ENCODE data around the gene KPNA6.
A peak's percentile ranks its signal among the peaks of the same experiment; 100 is the strongest.

The KPNA6 gene

DNA sequence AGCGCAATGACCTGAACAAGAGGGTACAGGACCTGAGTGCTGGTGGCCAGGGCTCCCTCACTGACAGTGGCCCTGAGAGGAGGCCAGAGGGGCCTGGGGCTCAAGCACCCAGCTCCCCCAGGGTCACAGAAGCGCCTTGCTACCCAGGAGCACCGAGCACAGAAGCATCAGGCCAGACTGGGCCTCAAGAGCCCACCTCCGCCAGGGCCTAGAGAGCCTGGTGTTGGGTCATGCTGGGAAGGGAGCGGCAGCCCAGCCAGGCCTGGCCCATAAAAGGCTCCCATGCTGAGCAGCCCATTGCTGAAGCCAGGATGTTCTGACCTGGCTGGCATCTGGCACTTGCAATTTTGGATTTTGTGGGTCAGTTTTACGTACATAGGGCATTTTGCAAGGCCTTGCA, 87.1 kb downstream of the KPNA6 start:
- DNase-seq: no peak

DNA sequence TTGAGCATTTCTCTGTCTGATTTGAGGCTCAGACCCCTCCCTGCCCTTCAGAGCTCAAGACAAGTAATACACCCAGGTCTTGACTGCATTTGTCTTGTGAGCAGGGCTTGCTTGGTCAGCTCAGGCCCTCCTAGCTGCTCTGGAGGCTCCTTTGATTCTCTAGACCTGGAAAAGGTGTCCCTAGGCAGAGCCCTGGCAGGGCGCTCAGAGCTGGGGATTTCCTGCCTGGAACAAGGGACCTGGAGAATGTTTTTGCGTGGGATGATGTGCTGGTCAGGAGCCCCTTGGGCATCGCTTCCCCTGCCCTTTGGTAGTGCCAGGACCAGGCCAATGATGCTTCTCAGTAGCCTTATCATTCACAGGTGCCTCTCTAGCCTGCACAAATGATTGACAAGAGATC, 87.7 kb downstream of the KPNA6 start:
- DNase-seq: no peak

DNA sequence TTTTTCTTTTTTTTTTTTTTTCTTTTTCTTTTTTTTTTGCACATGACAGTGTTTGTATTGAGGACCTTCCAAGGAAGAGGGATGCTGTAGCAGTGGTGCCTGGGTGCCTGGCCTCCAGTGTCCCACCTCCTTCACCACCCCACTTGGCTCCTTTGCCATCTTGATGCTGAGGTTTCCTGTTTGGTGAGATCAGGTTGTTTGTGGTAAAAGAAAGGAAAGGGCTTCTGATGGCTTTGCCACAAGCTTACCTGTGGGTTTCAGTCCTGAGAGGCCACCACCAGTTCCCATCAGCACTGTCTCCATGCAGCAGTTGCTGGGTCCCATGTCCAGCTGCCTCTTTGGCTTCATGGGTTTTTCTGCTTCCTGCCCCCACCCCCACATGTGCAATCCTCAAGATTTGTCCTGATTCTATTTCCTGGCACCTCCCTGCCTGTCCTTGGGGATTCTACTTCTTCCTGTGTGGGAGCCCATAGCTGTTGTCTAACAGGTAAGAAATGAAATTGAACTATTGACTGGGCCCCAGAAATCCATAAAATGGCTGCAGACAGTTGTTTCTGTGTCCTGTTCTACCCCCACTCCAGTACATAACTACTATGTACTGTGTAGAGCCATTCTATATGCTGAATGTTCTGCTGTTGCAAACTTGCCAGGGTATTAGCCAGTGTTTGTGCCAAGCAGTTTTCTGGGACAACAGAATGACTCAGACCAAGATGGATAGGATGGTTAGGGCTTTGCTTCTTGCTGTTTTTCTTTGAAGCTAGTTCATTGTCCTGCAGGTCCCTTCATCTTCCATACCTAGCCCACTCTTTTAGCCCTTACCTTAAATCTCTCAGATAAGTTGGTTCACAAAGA, 88.3 kb downstream of the KPNA6 start:
- DNase-seq: no peak

DNA sequence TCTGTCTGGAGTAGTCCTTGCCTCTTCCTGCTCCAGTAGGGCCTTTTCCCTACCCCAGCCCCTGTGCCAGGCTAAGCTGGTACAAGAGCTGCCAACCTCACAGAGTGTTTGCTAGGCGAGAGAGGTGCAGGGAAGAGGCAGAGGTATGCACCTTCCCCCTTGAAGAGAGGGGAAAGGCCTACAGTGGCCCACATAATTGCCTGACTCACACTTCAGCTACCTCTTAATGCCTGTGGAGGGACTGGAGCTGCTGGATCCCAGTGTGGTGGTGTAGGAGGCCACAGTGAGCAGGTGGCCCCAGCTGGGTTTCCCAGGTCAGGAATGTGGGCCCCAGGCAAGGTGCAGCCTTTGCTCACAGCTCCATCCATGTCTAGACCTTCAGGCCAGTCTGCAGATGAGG, 89.2 kb downstream of the KPNA6 start:
- no peak for DNase-seq

DNA sequence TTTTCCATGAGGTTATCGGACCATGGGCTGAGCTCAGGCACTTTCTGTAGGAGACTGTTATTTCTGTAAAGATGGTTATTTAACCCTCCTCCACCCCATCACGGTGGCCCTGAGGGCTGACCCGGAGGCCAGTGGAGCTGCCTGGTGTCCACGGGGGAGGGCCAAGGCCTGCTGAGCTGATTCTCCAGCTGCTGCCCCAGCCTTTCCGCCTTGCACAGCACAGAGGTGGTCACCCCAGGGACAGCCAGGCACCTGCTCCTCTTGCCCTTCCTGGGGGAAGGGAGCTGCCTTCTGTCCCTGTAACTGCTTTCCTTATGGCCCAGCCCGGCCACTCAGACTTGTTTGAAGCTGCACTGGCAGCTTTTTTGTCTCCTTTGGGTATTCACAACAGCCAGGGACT, 90.0 kb downstream of the KPNA6 start:
- DNase-seq: no peak

DNA sequence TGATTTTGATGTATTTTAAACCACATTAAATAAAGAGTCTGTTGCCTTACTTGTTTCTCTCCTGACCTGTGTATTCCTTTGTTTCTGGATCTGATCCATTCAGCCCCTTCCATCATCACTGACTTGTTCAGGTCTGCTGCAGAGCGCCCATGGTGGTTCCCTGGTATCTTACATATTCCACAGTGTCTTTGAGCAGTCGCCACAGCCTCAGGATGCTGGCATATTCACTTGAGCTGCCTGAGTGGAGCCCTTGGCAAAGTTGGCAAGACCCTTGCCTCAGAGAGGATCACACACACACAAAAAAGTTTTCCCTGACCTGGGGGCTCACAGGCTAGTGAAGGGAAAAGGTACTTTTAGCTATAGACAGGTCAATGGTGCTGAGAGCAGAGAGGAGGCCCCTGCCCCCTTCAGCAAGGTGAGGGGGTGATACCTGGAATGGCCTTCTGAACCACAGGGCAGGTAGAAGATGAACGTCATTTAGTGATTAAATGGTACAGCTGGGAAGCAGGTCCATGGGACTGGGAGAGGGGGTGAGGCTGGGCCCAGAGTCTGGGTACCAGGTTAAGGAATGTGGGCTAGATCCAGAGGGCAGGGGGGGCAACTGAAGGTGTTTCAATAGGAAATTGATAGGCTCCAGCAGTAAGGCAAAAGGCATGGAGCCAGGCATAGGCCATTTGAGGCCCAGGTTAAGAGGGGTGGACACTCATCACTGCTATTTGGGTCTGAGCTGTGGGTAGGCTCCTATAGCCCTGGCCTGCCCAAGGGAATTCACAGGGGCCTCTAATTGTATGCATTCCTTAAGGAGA, 90.6 kb downstream of the KPNA6 start:
- DNase-seq: no peak

DNA sequence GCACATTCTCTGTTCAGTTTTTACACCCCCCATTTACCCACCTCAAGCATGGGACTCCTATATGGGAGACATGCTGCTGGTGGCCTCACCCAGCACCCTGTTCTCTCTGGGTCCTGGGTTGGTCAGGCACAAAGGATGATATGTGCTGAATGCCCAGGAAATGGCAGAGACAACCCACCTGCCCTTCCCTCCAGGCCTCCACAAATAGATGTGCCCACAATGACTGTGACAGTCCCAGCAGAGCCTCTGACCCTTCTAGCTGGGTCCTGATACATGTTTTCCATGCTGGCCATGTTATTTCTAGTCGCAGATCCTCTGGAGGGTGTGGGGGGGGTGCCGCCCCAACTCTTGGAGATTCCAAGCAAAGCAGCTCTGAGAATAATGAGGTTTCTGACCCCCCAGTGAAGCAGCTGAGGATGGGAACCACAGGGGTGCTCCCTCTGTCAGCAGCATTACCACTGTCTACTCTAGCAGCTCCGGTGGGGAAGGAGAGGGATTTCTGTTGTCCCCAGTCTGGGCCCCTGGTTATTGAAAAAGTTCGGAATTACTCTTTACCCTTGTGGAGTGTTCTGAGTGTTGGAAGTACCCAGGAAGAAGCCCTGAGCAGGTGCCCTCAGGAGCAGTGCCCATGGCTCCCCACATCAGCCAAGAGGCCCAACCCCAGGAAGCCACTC, 91.3 kb downstream of the KPNA6 start:
- DNase-seq: no peak

DNA sequence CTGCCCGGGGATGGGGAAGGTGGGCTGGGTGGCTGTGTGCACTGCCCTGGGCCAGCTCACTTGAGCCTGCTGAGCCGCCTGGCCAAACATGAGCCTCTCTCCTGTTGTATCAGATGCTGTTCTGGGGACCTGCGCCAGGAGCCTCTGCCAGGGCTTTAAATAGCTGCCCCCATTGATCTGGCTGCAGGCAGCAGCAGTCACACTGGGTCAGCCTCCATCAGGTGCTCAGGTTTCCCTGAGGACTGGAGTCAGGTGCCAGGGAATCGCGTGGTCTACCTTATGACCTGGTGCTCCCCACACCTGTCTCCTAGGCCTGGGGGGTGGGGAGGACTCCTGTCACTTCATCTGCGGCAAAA, 91.8 kb downstream of the KPNA6 start:
- no peak for DNase-seq

DNA sequence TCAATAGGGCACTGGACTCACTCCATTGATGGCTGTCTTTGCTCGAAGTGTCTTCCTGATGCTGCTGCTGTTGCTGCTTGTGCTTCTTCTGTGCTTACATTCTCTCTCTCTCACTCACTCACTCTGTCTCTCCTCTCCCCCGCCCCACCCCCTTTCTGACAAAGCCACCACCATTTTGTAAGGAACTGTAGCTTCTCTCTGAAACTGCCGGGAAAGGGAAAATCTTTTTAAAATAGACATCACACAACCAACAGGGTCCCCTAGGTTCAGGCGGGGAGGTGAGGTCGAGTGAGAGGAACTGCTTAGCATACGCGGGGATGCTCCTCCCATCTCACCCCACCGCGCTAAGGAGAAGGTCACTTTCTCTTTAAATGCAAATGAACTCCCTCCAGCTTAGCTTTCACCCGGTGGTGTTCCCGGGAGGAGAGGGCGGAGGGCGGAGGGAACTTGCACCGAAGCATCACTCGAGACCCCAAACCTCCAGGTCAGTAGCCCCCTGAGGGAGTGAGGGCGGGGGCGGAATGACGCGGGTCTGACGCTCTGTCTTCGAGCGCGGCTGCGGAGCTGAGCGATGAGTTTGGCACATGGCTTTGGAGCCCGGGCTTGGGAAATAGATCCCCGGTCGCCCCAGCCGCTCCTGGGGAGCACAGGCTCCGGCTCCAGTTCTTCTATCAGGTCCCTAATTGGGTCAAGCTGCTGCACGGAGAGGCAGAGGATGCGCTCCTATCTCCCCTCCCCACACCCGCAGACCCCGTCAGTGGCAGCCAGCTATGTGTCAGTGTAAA, 92.6 kb downstream of the KPNA6 start, which contains the start of gene CCDC28B:
CCDC28B (plus strand) TSS at position 370 of the 785 bp plus-strand sequence. CDS start 1,341 bp downstream, outside the sequence.
- DNase-seq: peak; percentile 57

DNA sequence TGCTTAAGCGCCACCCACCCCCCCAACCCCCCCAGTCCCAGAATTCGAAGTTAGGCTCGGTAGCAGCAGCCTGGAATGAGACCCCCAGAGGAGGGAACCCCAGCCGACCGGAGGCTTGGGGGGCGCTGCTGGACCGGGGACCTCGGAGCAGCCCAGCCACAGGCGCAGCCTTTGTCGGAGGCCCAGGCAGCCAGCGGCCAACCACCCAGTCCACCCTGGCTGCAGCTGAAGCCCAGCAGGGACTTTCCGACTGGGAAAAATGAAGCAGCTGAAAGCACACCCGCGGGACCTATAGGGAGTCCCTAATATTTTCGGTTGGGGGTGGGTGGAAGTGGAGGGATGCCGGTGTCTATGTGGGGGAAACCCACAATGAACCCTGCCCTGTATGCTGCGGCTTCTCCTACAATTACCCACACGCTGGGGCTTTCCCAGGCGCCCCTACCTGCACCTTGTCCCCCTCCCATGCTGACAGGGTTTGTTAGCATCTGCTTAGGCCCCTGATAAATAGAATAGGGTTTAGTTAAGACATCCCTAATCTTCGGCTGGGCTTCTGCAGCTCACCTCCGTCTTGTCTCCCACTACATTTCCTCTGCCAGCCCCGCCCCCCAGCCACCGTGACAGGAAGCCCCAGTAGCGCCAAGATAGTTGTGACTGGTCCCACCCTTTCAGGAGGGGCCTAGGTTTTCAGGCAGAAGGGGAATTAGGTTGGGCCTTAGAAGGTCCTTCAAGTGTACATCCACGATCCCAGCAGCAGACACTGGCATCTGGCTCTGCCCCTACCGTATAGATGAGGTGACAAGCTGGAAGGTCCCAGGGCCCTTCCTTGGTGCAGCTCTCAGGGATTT, 93.4 kb downstream of the KPNA6 start:
- DNase-seq: no peak

DNA sequence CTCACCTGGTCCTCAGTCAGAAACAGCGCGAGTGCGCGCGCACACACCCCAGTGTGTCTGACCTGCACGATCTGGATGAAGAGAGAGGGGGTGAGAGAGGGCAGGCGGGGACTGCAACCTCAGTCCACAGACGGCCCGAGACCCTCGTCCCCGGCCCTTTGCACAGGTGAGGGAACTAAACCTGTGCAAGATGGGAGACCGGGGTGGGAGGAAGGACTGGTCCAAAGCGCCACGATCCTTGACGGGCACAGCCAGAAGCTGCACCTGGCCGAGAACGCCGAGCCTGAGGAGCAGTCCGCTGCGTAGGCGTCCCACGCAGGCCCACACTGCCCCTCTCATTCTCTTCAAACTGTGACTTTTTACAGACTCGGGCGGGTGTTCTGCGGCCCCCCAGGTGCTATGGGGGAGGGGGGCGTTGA, 97.1 kb downstream of the KPNA6 start:
- DNase-seq: no peak

DNA sequence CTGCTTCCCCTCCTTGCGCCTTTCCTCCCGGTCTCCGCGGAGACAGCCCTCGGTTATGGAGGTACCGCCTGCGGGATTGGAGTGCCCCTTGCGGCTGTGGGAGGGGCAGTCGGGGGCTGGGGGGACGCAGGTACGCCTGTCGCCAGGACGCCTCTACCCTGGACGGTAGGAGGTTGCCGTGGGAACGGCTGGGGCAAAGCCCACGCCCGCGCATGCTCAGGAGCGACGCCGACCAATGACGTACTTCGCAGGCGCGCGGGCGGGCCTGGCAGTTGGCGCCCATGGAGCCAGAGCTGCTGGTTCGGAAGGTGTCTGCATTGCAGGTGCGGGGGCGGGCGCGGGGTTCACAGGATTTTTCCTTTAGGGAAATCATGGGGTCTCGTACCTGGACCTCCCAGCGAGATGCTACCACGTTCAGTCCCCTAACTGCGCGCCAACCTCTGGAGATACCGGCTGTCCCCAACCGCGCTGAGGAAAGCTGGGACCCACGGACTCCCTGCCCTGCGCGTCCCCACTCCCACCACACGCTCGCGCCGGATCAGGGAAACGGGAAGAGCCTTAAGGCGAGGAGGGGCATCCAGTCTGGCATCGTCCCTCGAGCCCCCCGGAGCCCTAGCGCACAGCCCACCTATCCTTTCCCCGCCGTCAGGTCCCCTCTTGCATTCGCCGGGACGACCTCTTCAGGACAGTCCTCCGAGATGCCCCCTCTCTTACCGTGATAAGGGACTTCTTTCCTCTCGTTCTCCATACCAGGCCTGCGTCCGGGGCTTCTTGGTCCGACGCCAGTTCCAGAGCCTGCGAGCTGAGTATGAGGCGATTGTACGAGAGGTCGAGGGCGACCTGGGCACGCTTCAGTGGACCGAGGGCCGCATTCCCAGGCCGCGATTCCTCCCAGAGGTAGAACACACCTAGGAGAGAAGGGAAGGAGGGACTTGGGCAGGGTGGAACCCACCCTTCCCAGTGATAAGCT, 97.8 kb downstream of the KPNA6 start, which contains the start of gene IQCC:
IQCC (plus strand) TSS at position 271 of the 970 bp plus-strand sequence; CDS start at position 282, 11 bp downstream.
- DNase-seq: peak; percentile 93

DNA sequence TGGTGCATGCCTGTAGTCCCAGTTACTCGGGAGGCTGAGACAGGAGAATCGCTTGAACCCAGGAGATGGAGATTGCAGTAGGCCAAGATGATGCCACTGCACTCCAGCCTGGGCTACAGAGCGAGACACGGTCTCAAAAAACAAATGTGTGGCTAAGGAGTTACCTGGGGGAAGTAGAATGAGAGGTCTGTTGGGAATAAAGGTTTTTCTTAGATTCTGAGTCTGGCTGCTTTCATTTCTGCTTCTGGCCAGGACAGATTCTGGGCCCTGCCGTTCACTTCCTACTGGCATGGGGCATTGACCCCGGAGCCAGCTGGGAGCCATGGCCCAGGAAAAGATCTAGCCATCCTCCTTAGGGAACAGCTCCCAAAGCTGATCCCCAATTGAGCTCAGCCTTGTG, 100.6 kb downstream of the KPNA6 start:
- DNase-seq: no peak

DNA sequence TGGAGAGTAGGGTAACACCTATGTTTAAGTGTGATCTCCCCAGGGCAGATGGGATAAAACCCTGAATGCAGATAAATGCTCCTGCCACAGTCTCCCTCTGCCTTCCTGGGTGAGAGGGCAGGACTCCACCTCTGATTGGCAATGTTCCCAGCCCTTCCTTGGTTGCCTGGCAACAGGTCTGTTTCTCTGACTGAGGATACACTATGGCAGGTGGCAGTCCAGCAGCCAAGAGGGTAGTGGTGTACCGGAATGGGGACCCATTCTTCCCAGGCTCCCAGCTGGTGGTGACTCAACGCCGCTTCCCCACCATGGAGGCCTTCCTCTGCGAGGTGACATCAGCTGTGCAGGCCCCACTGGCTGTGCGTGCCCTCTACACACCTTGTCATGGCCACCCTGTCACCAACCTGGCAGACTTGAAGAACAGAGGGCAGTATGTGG, 101.1 kb downstream of the KPNA6 start, which contains the start of gene DCDC2B:
DCDC2B (plus strand) TSS at position 199 of the 438 bp plus-strand sequence; CDS start at position 204, 5 bp downstream.
- DNase-seq: peak; percentile 92

DNA sequence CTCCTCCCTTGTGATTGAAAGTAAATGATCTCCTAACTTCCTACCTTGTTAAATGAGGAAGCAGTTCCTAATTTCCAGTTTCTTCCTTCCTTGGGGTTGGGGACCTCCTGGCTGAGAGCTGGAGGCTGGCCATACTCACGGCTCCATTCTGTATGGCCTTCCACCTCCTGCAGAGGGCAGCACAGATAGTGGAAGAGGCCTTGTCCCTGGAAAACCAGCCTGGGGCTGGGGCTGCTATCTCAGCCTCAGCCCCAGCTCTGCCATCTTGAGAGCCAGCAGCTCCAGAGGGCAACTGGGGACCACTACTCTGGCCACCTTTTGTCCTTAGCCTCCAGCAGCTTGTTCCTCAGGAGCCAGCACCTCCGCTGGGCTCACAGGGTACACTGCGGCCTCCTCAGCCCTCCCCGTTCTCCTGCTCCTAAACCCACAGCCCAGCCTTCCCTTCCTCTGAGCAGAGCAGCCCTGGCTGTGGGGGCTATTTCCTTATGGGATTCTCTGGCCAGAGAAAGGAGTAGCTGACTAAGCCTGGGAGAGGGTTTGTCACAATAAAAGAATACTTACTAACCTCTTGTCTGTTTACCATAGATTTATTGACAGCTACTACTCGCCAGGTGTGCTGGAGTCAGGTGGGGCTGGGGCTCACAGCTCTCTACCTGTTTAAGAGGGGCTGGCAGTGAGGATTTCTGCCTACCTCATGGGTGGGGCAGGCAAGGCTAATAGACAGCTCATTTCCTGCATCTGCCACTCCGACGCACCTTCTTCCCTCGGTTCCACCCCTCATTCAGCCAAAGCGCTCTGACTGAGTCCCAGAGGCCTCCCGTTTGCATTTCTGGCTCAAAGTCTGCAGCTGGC, 108.0 kb downstream of the KPNA6 start:
- DNase-seq: peak; percentile 34

DNA sequence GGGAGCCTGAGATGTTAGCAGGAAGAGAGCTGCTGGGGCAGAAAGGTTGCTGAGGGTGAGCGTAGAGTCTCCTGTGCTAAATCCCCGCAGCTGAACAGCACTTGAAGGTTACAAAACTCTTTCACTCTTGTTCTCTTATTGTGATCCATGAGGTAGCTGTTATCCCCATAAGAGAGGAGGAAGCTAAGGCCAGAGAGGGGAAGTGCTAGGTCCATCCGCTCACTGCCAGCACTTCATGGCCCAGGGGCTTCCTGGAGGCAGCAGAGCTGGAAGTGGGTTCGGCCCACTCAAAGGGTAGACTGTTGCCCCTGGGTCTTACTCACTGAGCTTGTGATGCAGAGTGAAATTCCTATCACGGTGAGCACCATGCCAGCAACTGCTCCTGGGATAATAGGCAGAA, 108.7 kb downstream of the KPNA6 start:
- no peak for DNase-seq

DNA sequence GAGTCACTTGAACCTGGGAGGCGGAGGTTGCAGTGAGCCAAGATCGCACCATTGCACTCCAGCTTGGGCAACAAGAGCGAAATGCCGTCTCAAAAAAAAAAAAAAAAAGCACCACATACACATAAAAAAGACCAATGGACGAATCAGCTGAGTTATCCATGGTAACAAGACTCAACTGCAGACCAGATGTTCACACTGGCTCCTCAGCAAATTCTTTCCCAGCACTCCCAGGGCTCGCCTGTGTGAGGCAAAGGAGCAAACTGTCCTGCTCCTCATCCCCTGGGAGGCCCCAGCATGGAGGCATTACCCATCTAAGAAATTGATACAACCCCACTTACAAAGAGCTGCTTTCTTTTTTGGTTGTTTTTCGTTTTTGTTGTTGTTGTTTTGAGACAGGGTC, 111.2 kb downstream of the KPNA6 start:
- DNase-seq: no peak

DNA sequence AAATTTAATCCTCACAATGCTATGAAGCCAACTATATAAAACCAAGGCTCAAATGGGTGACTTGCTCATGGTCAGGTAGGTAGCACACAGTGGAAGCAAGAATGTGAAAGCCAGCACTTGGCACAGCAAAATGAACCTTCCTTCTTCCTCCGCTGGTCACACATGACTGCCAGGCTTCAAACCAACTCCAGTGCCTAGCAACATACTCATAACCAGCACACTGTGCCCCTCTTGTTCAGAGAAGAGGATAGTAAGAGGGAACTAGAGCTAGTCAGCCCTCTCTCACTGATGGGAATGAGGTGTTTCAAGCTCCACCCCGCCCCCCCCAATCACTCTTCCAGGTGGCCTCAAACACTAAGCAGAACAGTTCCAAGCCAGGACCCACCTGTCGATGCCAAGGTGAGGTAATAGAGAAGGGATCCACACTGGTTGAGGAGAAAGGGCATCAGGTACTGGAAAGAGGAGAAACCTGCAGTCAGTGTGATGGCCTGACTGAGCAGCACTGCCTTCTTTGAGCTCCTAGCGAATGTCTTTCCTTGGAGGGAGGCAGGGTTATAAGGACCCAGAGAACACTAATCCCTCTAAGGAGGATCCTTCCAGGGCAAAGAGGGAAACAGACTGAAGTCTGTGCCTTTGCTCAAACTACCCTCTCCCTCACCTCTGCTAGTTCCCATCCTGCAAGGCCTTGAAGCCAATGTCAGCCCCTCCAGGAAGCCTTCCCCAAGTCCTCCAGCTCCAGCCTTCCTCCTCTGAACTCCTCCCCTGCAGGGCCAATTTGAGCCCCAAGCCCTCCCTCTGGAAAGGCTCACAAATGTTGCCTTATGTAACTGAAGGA, 113.1 kb downstream of the KPNA6 start:
- no peak for DNase-seq
